Breast epithelium (tissue), 4 donors: ENCODE data around the gene TSHZ3. TPM values are rescaled to one million over a fixed set of nuclear protein-coding genes. Genes with fewer than 3 reads are reported as not detected.

Experiments
- DNase-seq, 2 donors: peaks; one replicate each; pipeline ENCODE4 v3.0.0-alpha.2; 2019; ENCODE audit warnings: low spot score in 2 of 2
- H3K27ac ChIP-seq, 2 donors: fragments of 200-600 bp; sonication (generic) in 1 of 2; one replicate each; pipeline ENCODE4 v1.5.1; 2016 to 2019; ENCODE audit warnings: mild to moderate bottlenecking in 1 of 2
- H3K27me3 ChIP-seq, 2 donors: fragments of 200-600 bp; sonication (generic) in 1 of 2; one replicate each; pipeline versions ENCODE4 v1.5.1 to v1.6.0; 2017 to 2019; ENCODE audit warnings: control low read depth in 1 of 2, mild to moderate bottlenecking in 1 of 2
- H3K36me3 ChIP-seq: fragments of 200-600 bp; one replicate; pipeline ENCODE4 v1.5.1; 2019
- H3K4me1 ChIP-seq, 2 donors: fragments of 200-600 bp; sonication (generic); one replicate each; pipeline ENCODE4 v1.5.1; 2016 to 2019; ENCODE audit warnings: control low read depth in 1 of 2
- H3K4me3 ChIP-seq, 3 donors: fragments of 200-600 bp; sonication (generic); 1 replicate in 2 of 3; 2 replicates in 1 of 3; pipeline ENCODE4 v1.5.1; 2016 to 2019; ENCODE audit warnings: mild to moderate bottlenecking in 3 of 3, moderate library complexity in 2 of 3
- H3K9me3 ChIP-seq, 2 donors: fragments of 200-600 bp; sonication (generic) in 1 of 2; one replicate each; pipeline ENCODE4 v1.5.1; 2016 to 2019; ENCODE audit warnings: control low read depth in 1 of 2
- CTCF ChIP-seq, 3 donors: fragments of 450-650 bp; IDR thresholded peaks; one replicate each; pipeline ENCODE4 v1.5.1; 2016 to 2017; ENCODE audit warnings: antibody characterized with exemption in 3 of 3, mild to moderate bottlenecking in 3 of 3, moderate library complexity in 3 of 3
- POLR2A ChIP-seq: fragments of 450-650 bp; IDR thresholded peaks from one replicate; pipeline ENCODE4 v1.6.1; 2016; ENCODE audit warnings: antibody characterized with exemption, mild to moderate bottlenecking, moderate library complexity
- POLR2AphosphoS5 ChIP-seq, 3 donors: sonication (generic); formaldehyde crosslinking; IDR thresholded peaks; one replicate each; pipeline ENCODE4 v1.6.1; 2017; ENCODE audit warnings: antibody characterized with exemption in 3 of 3
- intact Hi-C: fragments of 100-400 bp; cut with DNase I; formaldehyde crosslinking; loops from one replicate; pipeline ENCODE4 v1.15.1; 2023; ENCODE audit warnings: low total_unique reads
- total RNA-seq, 3 donors: library from RNA; depleted of rRNA; stranded (reverse); fragments of >200 nt; gene quantifications; one replicate each; pipeline ENCODE4 v1.1.0, GENCODE V29; 2016

Gene TSHZ3
- total RNA-seq, 3 donors from 2014 or later, result 3.7 to 9.8 (median 8.3) TPM

GRCh38 chr19:31389874-31390273 is 40.6 kb upstream of the TSHZ3 start:
- TF ChIP-seq POLR2AphosphoS5 (IDR thresholded peaks at IDR 0.05) (no peak), CTCF (IDR thresholded peaks at IDR 0.05) (no peak), POLR2A (no peak)
- Histone ChIP-seq H3K4me1 (no peaks in the 10 kb centered on the region), H3K4me3 (no peak overlapping the region), H3K9me3 (no peaks in the 10 kb centered on the region), H3K27me3 (no peaks in the 10 kb centered on the region), H3K36me3 (no peaks in the 10 kb centered on the region), H3K27ac (no peak overlapping the region)
- no peak for DNase-seq
- intact Hi-C loops, result no loop called here

- H3K27me3 ChIP-seq, result no peaks in the 10 kb centered on the region
- H3K4me3 ChIP-seq, result no peak overlapping the region
- TF ChIP-seq POLR2AphosphoS5 (IDR thresholded peaks at IDR 0.05) (no peak), CTCF (IDR thresholded peaks at IDR 0.05) (no peak), POLR2A (no peak)
- no peaks in the 10 kb centered on the region for H3K36me3 ChIP-seq
- no peaks in the 10 kb centered on the region for H3K9me3 ChIP-seq
- H3K4me1 ChIP-seq, result no peaks in the 10 kb centered on the region
- intact Hi-C loops, result no loop called here
- no peak overlapping the region for H3K27ac ChIP-seq
- no peak for DNase-seq
These were observed 38.6 kb upstream of the TSHZ3 start for GRCh38 chr19:31387717-31388301.

- Histone ChIP-seq H3K4me1 (no peaks in the 10 kb centered on the region), H3K4me3 (no peak overlapping the region), H3K9me3 (no peaks in the 10 kb centered on the region), H3K27me3 (no peaks in the 10 kb centered on the region), H3K36me3 (no peaks in the 10 kb centered on the region), H3K27ac (no peak overlapping the region)
- TF ChIP-seq CTCF (IDR thresholded peaks at IDR 0.05) (no peak), POLR2A (no peak), POLR2AphosphoS5 (IDR thresholded peaks at IDR 0.05) (no peak)
- intact Hi-C loops, result no loop called here
- no peak for DNase-seq
These were observed 37.6 kb upstream of the TSHZ3 start for GRCh38 chr19:31386806-31387205.

- no peak overlapping the region for H3K4me3 ChIP-seq
- DNase-seq, result no peak
- TF ChIP-seq CTCF (IDR thresholded peaks at IDR 0.05), result no peak
- no peak for TF ChIP-seq POLR2AphosphoS5 (IDR thresholded peaks at IDR 0.05)
- no peak for TF ChIP-seq POLR2A
- no peaks in the 10 kb centered on the region for H3K4me1 ChIP-seq
- intact Hi-C loops, result no loop called here
- H3K9me3 ChIP-seq, result no peaks in the 10 kb centered on the region
- no peak overlapping the region for H3K27ac ChIP-seq
- no peaks in the 10 kb centered on the region for H3K27me3 ChIP-seq
- H3K36me3 ChIP-seq, result no peaks in the 10 kb centered on the region
These were observed 36.5 kb upstream of the TSHZ3 start for GRCh38 chr19:31385744-31386143.

GRCh38 chr19:31383553-31383952 is 34.3 kb upstream of the TSHZ3 start:
- Histone ChIP-seq H3K9me3 (no peaks in the 10 kb centered on the region), H3K36me3 (no peaks in the 10 kb centered on the region), H3K4me1 (no peaks in the 10 kb centered on the region), H3K27me3 (no peaks in the 10 kb centered on the region), H3K27ac (no peak overlapping the region), H3K4me3 (no peak overlapping the region)
- intact Hi-C loops, result no loop called here
- no peak for TF ChIP-seq POLR2A
- no peak for TF ChIP-seq CTCF (IDR thresholded peaks at IDR 0.05)
- TF ChIP-seq POLR2AphosphoS5 (IDR thresholded peaks at IDR 0.05), result no peak
- no peak for DNase-seq
